Transverse colon (tissue), 4 donors: ENCODE results near the gene GNG12. TPM values are rescaled to one million over a fixed set of nuclear protein-coding genes. Genes with fewer than 3 reads are reported as not detected.

Experiments used
- DNase-seq: peaks from one replicate; pipeline ENCODE4 v3.0.0-alpha.2; 2019
- H3K27ac ChIP-seq, 4 donors: fragments of 200-600 bp; sonication (generic); 2 replicates each; pipeline ENCODE4 v1.5.1; 2016 to 2018; ENCODE audit warnings: inconsistent platforms in 4 of 4
- H3K27me3 ChIP-seq: fragments of 200-600 bp; sonication (generic); 2 replicates; pipeline ENCODE4 v1.5.1; 2017; ENCODE audit warnings: inconsistent platforms
- H3K36me3 ChIP-seq, 4 donors: fragments of 200-600 bp; sonication (generic); 2 replicates each; pipeline ENCODE4 v1.5.1; 2017 to 2019; ENCODE audit warnings: inconsistent platforms in 4 of 4
- H3K4me1 ChIP-seq, 4 donors: fragments of 200-600 bp; sonication (generic); 2 replicates each; pipeline ENCODE4 v1.5.1; 2017 to 2020; ENCODE audit warnings: inconsistent platforms in 4 of 4
- H3K4me3 ChIP-seq, 4 donors: fragments of 200-600 bp; sonication (generic); 1 replicate in 1 of 4; 2 replicates in 3 of 4; pipeline versions ENCODE4 v1.5.1 to v1.6.1; 2017 to 2019; ENCODE audit warnings: inconsistent platforms in 4 of 4
- H3K9me3 ChIP-seq, 2 donors: fragments of 200-600 bp; sonication (generic); 2 replicates each; pipeline ENCODE4 v1.5.1; 2017 to 2019; ENCODE audit warnings: inconsistent platforms in 2 of 2
- CTCF ChIP-seq, 5 experiments: fragments of 200-600 bp in 3 of 5; fragments of 450-650 bp in 2 of 5; sonication (generic) in 3 of 5; IDR thresholded peaks; 1 replicate in 2 of 5; 2 replicates in 3 of 5; pipeline ENCODE4 v1.5.1; 2016 to 2017; ENCODE audit warnings: antibody characterized with exemption in 5 of 5, inconsistent platforms in 3 of 5, mild to moderate bottlenecking in 2 of 5, moderate library complexity in 1 of 5
- EP300 ChIP-seq: sonication (generic); formaldehyde crosslinking; IDR thresholded peaks from one replicate; pipeline ENCODE4 v1.6.1; 2017; ENCODE audit warnings: antibody characterized with exemption, low read depth
- POLR2A ChIP-seq: fragments of 450-650 bp; IDR thresholded peaks from one replicate; pipeline ENCODE4 v1.6.1; 2016; ENCODE audit warnings: antibody characterized with exemption, mild to moderate bottlenecking, moderate library complexity
- POLR2AphosphoS5 ChIP-seq, 3 donors: sonication (generic); formaldehyde crosslinking; IDR thresholded peaks; one replicate each; pipeline ENCODE4 v1.6.1; 2016; ENCODE audit warnings: antibody characterized with exemption in 3 of 3
- WGBS, 2 donors: methylation state at CpG; one replicate each; pipeline ENCODE4 v1.1.5; 2018; ENCODE audit warnings: low coverage in 1 of 2; 5-methylcytosine and 5-hydroxymethylcytosine counted together
- in situ Hi-C, 4 donors: fragments of 200-750 bp; cut with MboI; loops; one replicate each; pipeline versions ENCODE4 v1.15.0 to v1.15.1; 2017; ENCODE audit warnings: low sequenced_read_pairs in 3 of 4, low pct_ligation_motif_present in 1 of 4, low pct_unique_long_range_greater_than_20kb in 1 of 4
- intact Hi-C: fragments of 100-400 bp; cut with DNase I; formaldehyde crosslinking; loops from one replicate; pipeline ENCODE4 v1.15.1; 2023; ENCODE audit warnings: low total_unique reads
- total RNA-seq, 4 donors: library from RNA; depleted of rRNA; stranded (reverse); fragments of >200 nt; gene quantifications; one replicate each; pipeline ENCODE4 v1.1.0, GENCODE V29; 2016

Gene GNG12
- total RNA-seq, 4 donors from 2014 or later: 19.1 to 180 (median 112) TPM

DNA sequence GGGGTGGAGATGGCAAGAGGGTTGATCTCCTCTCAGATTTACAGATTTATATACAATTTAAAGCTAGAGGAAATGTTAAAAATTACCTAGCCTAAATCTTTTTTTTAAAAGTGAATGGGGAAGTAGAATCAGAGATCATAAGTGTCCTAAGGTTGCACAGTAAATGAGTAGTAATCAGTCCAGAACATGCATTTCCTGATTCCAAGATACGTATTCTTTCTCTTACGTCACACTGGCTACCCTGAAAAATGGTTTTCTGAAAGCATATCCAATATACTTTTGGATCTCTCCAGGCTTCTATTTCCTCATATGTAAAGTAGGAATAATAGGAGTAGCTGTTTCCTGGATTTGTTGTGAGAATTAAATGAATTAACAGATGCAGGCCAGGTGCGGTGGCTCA, 136.6 kb downstream of the GNG12 start:
- intact Hi-C loops (no loop called here), in situ Hi-C loops (loop anchor here in 1 of 4 donors (10.0 kb wide), 1 partner anchor 58 kb away; no protein-coding TSS in a partner anchor)
- Histone ChIP-seq H3K9me3 (no peaks in the 10 kb centered on the region), H3K4me3 (no peak overlapping the region), H3K27ac (no peak overlapping the region), H3K36me3 (peaks cover 0 to 4% (median 0%) of the 10 kb centered on the region in 4 donors), H3K27me3 (no peaks in the 10 kb centered on the region), H3K4me1 (no peaks in the 10 kb centered on the region)
- TF ChIP-seq POLR2A: no peak
- no peak for TF ChIP-seq EP300
- no peak for TF ChIP-seq POLR2AphosphoS5 (IDR thresholded peaks at IDR 0.05)
- TF ChIP-seq CTCF (IDR thresholded peaks at IDR 0.05): no peak
- WGBS, 2 donors: 50 to 73% methylated on average over 2 to 3 of the region's 3 CpGs
- DNase-seq: no peak

DNA sequence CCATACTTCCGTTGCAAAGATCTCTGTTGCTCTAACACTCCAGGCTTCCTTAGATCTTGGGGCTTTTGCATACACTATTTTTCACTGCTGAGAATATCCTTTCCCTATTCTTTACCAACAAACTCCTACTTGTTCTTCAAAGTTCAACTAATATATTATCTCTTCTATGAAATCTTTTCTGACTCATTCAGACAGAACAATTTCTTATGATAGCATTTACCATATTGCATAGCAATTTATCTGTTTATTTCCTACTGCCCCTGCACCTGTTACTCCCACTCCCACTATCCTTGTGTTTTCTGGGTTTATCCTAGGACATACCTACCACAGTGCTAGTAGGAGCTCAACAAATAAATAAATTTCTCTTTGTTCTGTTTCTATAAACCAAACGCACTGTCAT, 137.3 kb downstream of the GNG12 start:
- Histone ChIP-seq H3K27ac (no peak overlapping the region), H3K27me3 (no peaks in the 10 kb centered on the region), H3K36me3 (no peaks in the 10 kb centered on the region), H3K4me1 (no peaks in the 10 kb centered on the region), H3K9me3 (no peaks in the 10 kb centered on the region), H3K4me3 (no peak overlapping the region)
- intact Hi-C loops: no loop called here
- TF ChIP-seq POLR2A (no peak), POLR2AphosphoS5 (IDR thresholded peaks at IDR 0.05) (no peak), EP300 (no peak), CTCF (IDR thresholded peaks at IDR 0.05) (no peak)
- no peak for DNase-seq
- WGBS, 2 donors: 89 to 90% methylated on average over 2 of the region's 2 CpGs
- in situ Hi-C loops: loop anchor here in 1 of 4 donors (10.0 kb wide), 1 partner anchor 59 kb away; no protein-coding TSS in a partner anchor

- DNase-seq: no peak
- Histone ChIP-seq H3K27ac (no peak overlapping the region), H3K4me3 (no peak overlapping the region), H3K9me3 (no peaks in the 10 kb centered on the region), H3K36me3 (peaks cover 0 to 7% (median 3%) of the 10 kb centered on the region in 4 donors), H3K27me3 (no peaks in the 10 kb centered on the region), H3K4me1 (peaks cover 0 to 11% (median 9%) of the 10 kb centered on the region in 4 donors)
- intact Hi-C loops (no loop called here), in situ Hi-C loops (loop anchor here in 1 of 4 donors (10.0 kb wide), 1 partner anchor 63 kb away; no protein-coding TSS in a partner anchor)
- no peak for TF ChIP-seq POLR2A
- TF ChIP-seq EP300: no peak
- TF ChIP-seq CTCF (IDR thresholded peaks at IDR 0.05): no peak
- no peak for TF ChIP-seq POLR2AphosphoS5 (IDR thresholded peaks at IDR 0.05)
Observed at GRCh38 chr1:67691712-67692111, 141.6 kb downstream of the GNG12 start.

- Histone ChIP-seq H3K4me1 (peaks cover 0 to 13% (median 10%) of the 10 kb centered on the region in 4 donors), H3K36me3 (peaks cover 0 to 7% (median 3%) of the 10 kb centered on the region in 4 donors), H3K27me3 (no peaks in the 10 kb centered on the region), H3K27ac (no peak overlapping the region), H3K4me3 (no peak overlapping the region), H3K9me3 (no peaks in the 10 kb centered on the region)
- DNase-seq: no peak
- intact Hi-C loops: no loop called here
- WGBS, 2 donors: 86 to 89% methylated on average over 2 of the region's 2 CpGs
- no peak for TF ChIP-seq CTCF (IDR thresholded peaks at IDR 0.05)
- no peak for TF ChIP-seq POLR2AphosphoS5 (IDR thresholded peaks at IDR 0.05)
- no peak for TF ChIP-seq EP300
- no peak for TF ChIP-seq POLR2A
- in situ Hi-C loops: loop anchor here in 1 of 4 donors (10.0 kb wide), 1 partner anchor 64 kb away; no protein-coding TSS in a partner anchor
Observed at GRCh38 chr1:67690411-67690810, 142.9 kb downstream of the GNG12 start.
